Neural progenitor cell (in vitro differentiated cells): ENCODE measurements around the gene EHD4. TPM values are rescaled to one million over a fixed set of nuclear protein-coding genes. Genes with fewer than 3 reads are reported as not detected.

ENCODE experiments used
- DNase-seq: peaks from one replicate; pipeline ENCODE4 v3.0.0-alpha.2; 2016; ENCODE audit warnings: low spot score
- H2AFZ ChIP-seq: fragments of 200-600 bp; sonication (generic); replicated peaks from 2 replicates; pipeline ENCODE4 v1.6.1; 2016; ENCODE audit warnings: antibody characterized with exemption
- H3F3A ChIP-seq: fragments of 200-600 bp; sonication (generic); 2 replicates; pipeline ENCODE4 v1.6.1; 2016; ENCODE audit warnings: antibody characterized with exemption, low read depth
- H3K27ac ChIP-seq: fragments of 200-600 bp; sonication (generic); 2 replicates; pipeline ENCODE4 v1.5.1; 2016; ENCODE audit warnings: mild to moderate bottlenecking
- H3K27me3 ChIP-seq: fragments of 200-600 bp; sonication (generic); 2 replicates; pipeline ENCODE4 v1.6.1; 2016; ENCODE audit warnings: mild to moderate bottlenecking, moderate library complexity
- H3K36me3 ChIP-seq: fragments of 200-600 bp; sonication (generic); 2 replicates; pipeline ENCODE4 v1.5.1; 2016
- H3K4me1 ChIP-seq: fragments of 200-600 bp; sonication (generic); 2 replicates; pipeline ENCODE4 v1.6.1; 2016; ENCODE audit warnings: mixed run types
- H3K4me2 ChIP-seq: fragments of 200-600 bp; sonication (generic); 2 replicates; pipeline ENCODE4 v1.6.1; 2016
- H3K4me3 ChIP-seq: fragments of 200-600 bp; sonication (generic); 2 replicates; pipeline ENCODE4 v1.5.1; 2016
- H3K79me2 ChIP-seq: fragments of 200-600 bp; sonication (generic); 2 replicates; pipeline ENCODE4 v1.6.1; 2016; ENCODE audit warnings: low read depth
- H3K9ac ChIP-seq: fragments of 200-600 bp; sonication (generic); 2 replicates; pipeline ENCODE4 v1.6.1; 2016
- H3K9me3 ChIP-seq: fragments of 200-600 bp; sonication (generic); 2 replicates; pipeline ENCODE4 v1.5.1; 2016; ENCODE audit warnings: low read depth
- H4K20me1 ChIP-seq: fragments of 200-600 bp; sonication (generic); 2 replicates; pipeline ENCODE4 v1.6.1; 2016; ENCODE audit warnings: low read depth
- H3K27ac Mint-ChIP-seq: 3 replicates; pipeline ENCODE4 v1.8.0; 2021; ENCODE audit warnings: mixed read lengths
- H3K27me3 Mint-ChIP-seq: 2 replicates; pipeline ENCODE4 v1.8.0; 2022; ENCODE audit warnings: low read depth, mild to moderate bottlenecking, inconsistent platforms, moderate library complexity, mixed read lengths; ENCODE audit not compliant: insufficient read depth
- H3K36me3 Mint-ChIP-seq: 3 replicates; pipeline ENCODE4 v1.8.0; 2021; ENCODE audit warnings: mixed read lengths
- H3K4me1 Mint-ChIP-seq: 3 replicates; pipeline ENCODE4 v1.8.0; 2021; ENCODE audit warnings: mixed read lengths
- H3K4me3 Mint-ChIP-seq: 3 replicates; pipeline ENCODE4 v1.8.0; 2021; ENCODE audit warnings: mild to moderate bottlenecking, moderate library complexity, mixed read lengths
- H3K9me3 Mint-ChIP-seq: 3 replicates; pipeline ENCODE4 v1.8.0; 2020; ENCODE audit warnings: mixed read lengths
- CTCF ChIP-seq: fragments of 200-600 bp; sonication (generic); IDR thresholded peaks from 2 replicates; pipeline ENCODE4 v1.5.1; 2017; ENCODE audit warnings: antibody characterized with exemption, mild to moderate bottlenecking
- EZH2 ChIP-seq: fragments of 200-600 bp; sonication (generic); IDR thresholded peaks from 2 replicates; pipeline ENCODE4 v1.6.1; 2017; ENCODE audit warnings: antibody characterized with exemption, mild to moderate bottlenecking, moderate library complexity
- EZH2phosphoT487 ChIP-seq: fragments of 200-600 bp; sonication (generic); IDR thresholded peaks from 2 replicates; pipeline ENCODE4 v1.6.1; 2017; ENCODE audit warnings: antibody characterized with exemption
- total RNA-seq: library from RNA; depleted of rRNA; stranded (reverse); fragments of >200 nt; gene quantifications from 2 replicates; pipeline ENCODE4 v1.2.3, GENCODE V29; 2015; ENCODE audit warnings: low replicate concordance

The EHD4 gene
- total RNA-seq, 1 donor from 2014 or later = 6.9 TPM

DNA sequence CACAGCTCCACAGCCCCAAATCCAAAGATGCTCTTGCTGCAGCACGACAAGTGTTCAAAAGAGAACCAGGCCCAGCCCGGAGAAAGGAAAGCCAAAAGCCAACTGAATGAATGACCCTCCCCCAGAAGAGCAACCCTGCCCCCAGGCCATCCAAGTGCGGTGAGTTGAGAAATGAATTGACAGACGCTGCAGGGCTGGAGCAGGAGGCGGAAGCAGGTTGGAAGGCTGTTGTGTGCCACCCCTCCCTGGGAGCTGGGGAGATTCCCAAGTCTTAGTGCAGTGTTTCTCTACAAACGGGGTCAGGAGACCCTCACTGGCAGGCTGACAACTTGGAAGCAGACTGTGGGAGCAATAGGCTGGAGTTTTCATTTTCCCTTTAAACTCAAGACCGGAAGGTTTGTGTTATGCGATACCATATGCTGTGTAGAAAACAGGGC lies 75.0 kb downstream of the EHD4 start:
- Histone ChIP-seq H3K36me3 (no peaks in the 10 kb centered on the region), H3K9me3 (no peaks in the 10 kb centered on the region), H3K27ac (no peak overlapping the region), H3K4me3 (no peak overlapping the region), H3K4me2 (no peak overlapping the region), H2AFZ (no peak overlapping the region), H3K79me2 (no peaks in the 10 kb centered on the region), H3K4me1 (peaks cover 7% of the 10 kb centered on the region), H4K20me1 (no peaks in the 10 kb centered on the region), H3K27me3 (no peaks in the 10 kb centered on the region), H3F3A (no peaks in the 10 kb centered on the region), H3K9ac (no peak overlapping the region)
- Mint-ChIP-seq H3K36me3 (no peaks in the 10 kb centered on the region), H3K27ac (no peak overlapping the region), H3K4me3 (no peak overlapping the region), H3K9me3 (no peaks in the 10 kb centered on the region), H3K27me3 (peaks cover 5% of the 10 kb centered on the region), H3K4me1 (peaks cover 13% of the 10 kb centered on the region)
- no peak for DNase-seq
- TF ChIP-seq EZH2phosphoT487 (no peak), CTCF (no peak), EZH2 (no peak)

DNA sequence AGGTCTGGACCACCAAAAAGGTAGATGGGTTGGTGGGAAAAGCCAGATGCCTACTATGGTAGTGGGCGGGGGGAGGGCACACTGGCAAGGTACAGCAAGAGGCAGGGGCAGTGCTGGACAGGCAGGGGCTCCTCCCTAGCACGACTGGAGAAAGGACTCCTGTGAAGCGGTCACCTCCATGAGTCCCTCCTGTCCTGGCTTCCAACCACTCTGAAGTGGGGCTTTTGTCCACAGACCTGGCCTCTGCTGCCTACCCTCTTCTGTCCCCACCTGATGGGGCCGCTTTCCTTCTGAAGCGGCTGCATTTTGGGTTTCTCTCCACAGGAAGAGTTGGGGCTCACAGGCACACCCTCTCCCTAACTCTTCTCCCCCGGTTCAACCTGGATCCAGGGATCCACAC lies 75.8 kb downstream of the EHD4 start:
- Histone ChIP-seq H3K9ac (no peak overlapping the region), H3K4me2 (no peak overlapping the region), H3K36me3 (no peaks in the 10 kb centered on the region), H3K27ac (no peak overlapping the region), H3K4me3 (no peak overlapping the region), H3K4me1 (peaks cover 8% of the 10 kb centered on the region), H3K27me3 (no peaks in the 10 kb centered on the region), H3K79me2 (no peaks in the 10 kb centered on the region), H3F3A (peaks cover 1% of the 10 kb centered on the region), H3K9me3 (no peaks in the 10 kb centered on the region), H2AFZ (no peak overlapping the region), H4K20me1 (no peaks in the 10 kb centered on the region)
- Mint-ChIP-seq H3K27ac (no peak overlapping the region), H3K36me3 (no peaks in the 10 kb centered on the region), H3K9me3 (no peaks in the 10 kb centered on the region), H3K4me3 (no peak overlapping the region), H3K4me1 (peaks cover 15% of the 10 kb centered on the region), H3K27me3 (peaks cover 5% of the 10 kb centered on the region)
- TF ChIP-seq EZH2 = no peak
- no peak for DNase-seq

DNA sequence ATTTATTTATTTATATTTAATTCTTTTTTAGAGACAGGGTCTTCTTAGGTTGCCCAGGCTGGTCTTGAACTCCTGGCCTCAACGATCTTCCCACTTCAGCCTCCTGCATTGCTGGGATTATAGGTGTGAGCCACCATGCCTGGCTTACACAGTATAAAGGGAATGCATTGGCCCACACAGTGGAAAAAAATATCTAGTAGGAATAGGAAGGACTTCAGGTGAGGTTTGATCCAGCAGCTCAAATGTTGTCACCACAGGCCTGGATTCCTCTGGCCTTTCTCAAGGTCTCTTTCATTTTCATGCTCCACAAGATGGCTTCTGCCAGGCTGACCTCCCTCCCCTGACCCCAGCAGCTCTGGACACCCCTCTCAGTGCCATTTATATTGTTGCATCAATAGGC lies 76.4 kb downstream of the EHD4 start:
- Histone ChIP-seq H3K79me2 (no peaks in the 10 kb centered on the region), H3K9me3 (no peaks in the 10 kb centered on the region), H3F3A (peaks cover 7% of the 10 kb centered on the region), H2AFZ (no peak overlapping the region), H3K36me3 (no peaks in the 10 kb centered on the region), H3K4me2 (no peak overlapping the region), H3K9ac (no peak overlapping the region), H3K27ac (no peak overlapping the region), H3K27me3 (no peaks in the 10 kb centered on the region), H3K4me3 (no peak overlapping the region), H4K20me1 (no peaks in the 10 kb centered on the region), H3K4me1 (peaks cover 15% of the 10 kb centered on the region)
- Mint-ChIP-seq H3K27me3 (peaks cover 5% of the 10 kb centered on the region), H3K4me1 (peaks cover 20% of the 10 kb centered on the region), H3K27ac (no peak overlapping the region), H3K4me3 (no peak overlapping the region), H3K9me3 (no peaks in the 10 kb centered on the region), H3K36me3 (no peaks in the 10 kb centered on the region)
- no peak for DNase-seq
- TF ChIP-seq EZH2 (no peak), CTCF (no peak), EZH2phosphoT487 (no peak)

GRCh38 chr15:41895491-41895890 lies 76.9 kb downstream of the EHD4 start:
- Mint-ChIP-seq H3K9me3 (no peaks in the 10 kb centered on the region), H3K4me1 (peaks cover 22% of the 10 kb centered on the region), H3K27me3 (peaks cover 5% of the 10 kb centered on the region), H3K36me3 (no peaks in the 10 kb centered on the region), H3K27ac (peak overlapping the region; percentile 53), H3K4me3 (no peak overlapping the region)
- no peak overlapping the region for H3K4me3 ChIP-seq
- H3K4me1 ChIP-seq = peaks cover 18% of the 10 kb centered on the region
- no peaks in the 10 kb centered on the region for H3K36me3 ChIP-seq
- H3K9ac ChIP-seq = no peak overlapping the region
- H3K79me2 ChIP-seq = no peaks in the 10 kb centered on the region
- no peak overlapping the region for H3K4me2 ChIP-seq
- no peak overlapping the region for H3K27ac ChIP-seq
- no peaks in the 10 kb centered on the region for H3K27me3 ChIP-seq
- no peak for DNase-seq
- no peaks in the 10 kb centered on the region for H4K20me1 ChIP-seq
- H3K9me3 ChIP-seq = no peaks in the 10 kb centered on the region
- no peak overlapping the region for H2AFZ ChIP-seq
- H3F3A ChIP-seq = peaks cover 12% of the 10 kb centered on the region
- TF ChIP-seq CTCF (no peak), EZH2phosphoT487 (no peak)
